LNCAP (cell line): ENCODE results near the gene FAM114A2.

Experiments
- TF ChIP-seq, protein P1 (sequence below): fragments of 450-650 bp; IDR thresholded peaks from 2 replicates; pipeline ENCODE4 v1.5.1; 2017; ENCODE audit warnings: mild to moderate bottlenecking

FAM114A2 gene

DNA sequence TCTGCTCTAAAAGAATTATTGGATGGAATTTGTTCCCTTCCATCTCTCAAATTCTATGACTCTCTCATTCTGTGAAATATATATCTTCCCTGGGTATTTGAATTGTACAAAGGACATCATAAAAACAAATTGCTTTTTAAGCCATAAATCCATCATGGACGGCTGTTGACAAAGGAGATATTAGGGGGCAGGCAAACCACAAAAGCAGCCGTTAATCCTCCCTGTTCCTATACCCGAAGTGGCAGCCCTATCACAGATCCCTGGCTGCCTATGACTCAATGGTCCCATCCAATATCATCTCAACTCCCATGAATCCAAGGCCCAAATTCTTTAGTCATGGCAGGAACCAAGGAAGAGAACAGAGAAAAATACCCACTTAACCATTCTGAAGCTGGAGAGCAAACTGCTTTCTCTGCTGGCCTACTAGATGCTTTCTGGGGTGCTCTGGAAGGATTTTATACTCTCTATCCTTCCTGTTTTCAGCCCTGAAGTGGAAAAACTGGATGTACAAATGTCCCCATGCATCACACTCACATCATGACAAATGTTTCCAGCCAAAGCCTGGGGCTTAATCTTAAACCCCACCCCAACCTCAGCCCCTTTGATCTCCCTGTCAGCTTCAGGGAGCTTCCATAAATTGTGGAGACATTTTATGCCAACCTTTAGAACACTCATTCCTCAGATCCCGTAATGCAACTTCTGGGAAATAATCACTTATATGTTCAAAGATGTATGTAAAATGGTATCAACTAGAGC, 59.5 kb downstream of the FAM114A2 start:
- TF ChIP-seq, protein P1, sequence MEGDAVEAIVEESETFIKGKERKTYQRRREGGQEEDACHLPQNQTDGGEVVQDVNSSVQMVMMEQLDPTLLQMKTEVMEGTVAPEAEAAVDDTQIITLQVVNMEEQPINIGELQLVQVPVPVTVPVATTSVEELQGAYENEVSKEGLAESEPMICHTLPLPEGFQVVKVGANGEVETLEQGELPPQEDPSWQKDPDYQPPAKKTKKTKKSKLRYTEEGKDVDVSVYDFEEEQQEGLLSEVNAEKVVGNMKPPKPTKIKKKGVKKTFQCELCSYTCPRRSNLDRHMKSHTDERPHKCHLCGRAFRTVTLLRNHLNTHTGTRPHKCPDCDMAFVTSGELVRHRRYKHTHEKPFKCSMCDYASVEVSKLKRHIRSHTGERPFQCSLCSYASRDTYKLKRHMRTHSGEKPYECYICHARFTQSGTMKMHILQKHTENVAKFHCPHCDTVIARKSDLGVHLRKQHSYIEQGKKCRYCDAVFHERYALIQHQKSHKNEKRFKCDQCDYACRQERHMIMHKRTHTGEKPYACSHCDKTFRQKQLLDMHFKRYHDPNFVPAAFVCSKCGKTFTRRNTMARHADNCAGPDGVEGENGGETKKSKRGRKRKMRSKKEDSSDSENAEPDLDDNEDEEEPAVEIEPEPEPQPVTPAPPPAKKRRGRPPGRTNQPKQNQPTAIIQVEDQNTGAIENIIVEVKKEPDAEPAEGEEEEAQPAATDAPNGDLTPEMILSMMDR: no peak

DNA sequence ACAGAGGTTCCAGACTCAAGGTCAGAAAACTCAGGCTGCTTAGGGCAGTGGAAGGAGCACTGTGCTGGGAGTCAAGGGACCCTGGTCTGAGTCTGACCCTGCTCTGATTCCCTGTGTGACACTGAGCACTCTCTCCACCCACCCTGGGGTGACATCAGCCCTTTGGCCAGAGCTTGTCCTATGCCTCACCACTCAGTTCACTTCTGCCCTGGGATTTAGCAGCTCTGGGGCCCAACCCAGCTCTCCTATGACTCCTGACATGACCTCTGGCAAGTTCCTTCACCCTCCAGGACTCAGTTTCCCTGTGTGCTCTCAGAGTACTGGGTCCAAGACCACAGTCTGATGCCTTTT, 63.9 kb downstream of the FAM114A2 start:
- TF ChIP-seq, protein P1: no peak

DNA sequence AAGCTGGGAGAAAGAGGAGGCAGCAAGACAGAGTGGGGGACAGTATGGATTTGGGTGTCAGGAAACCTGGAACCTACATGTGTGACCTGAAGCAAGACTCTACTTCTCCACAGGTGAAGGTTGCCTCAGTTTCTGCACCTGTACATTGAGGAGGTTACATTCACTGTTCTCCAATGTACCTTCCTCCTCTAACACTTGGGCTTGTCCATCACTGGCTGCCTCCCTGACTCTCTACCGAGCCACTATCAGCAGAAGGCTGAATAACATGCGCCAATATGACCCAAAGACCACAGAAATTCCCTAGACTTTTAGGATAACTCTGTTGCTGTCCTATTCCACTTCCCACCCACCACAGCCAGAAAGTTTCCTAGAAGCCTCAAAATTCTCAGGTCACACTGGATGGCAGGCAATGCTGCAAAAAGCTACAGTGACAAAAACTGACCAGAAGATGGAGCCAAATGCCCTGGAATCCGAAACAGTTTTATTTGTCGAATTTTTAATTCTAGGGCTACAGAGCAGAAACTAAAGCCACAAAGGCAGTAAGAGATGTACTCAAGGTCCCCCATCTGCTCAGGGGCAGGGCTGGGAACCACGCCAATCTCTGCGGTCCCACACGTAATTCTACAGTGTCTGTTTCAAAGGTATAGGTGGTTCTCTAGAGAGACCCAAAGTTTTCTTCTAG, 64.4 kb downstream of the FAM114A2 start:
- TF ChIP-seq, protein P1: peak; percentile 79

DNA sequence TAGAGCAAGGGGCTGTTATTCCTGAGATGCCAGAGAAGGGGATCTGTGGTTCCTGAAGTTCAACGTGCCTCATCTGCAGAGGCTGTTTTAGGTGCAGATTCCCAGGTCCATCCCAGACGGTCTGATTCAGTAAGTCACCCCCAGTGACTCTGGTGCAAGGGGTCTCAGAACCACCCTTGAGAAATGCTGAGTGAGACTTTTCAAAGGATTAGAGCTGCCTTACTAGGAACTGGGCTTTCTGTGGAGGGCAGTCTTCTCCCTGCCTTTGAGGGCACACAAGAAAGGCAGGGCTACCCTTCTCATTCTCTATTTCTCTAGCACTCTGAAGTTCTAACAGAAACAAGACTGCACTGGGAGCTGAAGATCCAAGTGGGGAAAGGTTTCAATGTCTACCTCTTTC, 66.5 kb downstream of the FAM114A2 start:
- TF ChIP-seq, protein P1: no peak

DNA sequence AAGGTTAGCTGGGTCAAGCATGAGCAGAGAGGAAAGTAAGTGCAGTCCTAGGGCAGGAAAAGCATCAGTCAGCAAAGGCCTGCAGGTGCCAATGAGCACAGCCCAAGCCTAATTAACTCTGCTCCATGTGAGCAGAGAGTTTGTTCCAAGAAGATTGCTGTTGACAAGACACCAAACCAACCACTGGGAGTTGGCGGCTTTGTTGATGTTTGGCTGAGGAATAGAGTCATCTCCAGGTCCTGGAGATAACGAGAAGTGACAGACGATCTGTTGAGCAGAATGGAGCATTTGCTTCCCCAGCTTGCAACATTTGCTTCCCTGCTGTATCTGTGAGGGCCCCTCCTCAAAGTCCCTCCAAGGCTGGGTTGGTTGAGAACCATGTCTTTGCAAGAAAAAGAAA, 68.2 kb downstream of the FAM114A2 start:
- TF ChIP-seq, protein P1: no peak

DNA sequence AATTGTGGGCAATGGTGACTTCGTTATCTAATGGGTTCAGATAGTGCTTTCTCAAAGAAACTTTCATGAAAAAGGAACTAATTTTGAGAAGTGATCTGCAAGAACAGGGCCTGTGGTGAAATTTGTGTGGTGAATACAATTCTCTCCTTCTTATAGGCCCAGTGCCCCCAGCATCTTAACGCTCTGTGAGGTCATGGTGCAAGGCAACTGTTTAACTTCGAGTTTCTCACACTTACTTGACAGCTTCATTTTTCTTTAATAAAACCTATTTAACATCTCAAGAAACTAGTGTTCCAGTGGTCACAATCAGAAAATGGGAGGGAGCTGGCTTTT, 69.2 kb downstream of the FAM114A2 start:
- TF ChIP-seq, protein P1: no peak

DNA sequence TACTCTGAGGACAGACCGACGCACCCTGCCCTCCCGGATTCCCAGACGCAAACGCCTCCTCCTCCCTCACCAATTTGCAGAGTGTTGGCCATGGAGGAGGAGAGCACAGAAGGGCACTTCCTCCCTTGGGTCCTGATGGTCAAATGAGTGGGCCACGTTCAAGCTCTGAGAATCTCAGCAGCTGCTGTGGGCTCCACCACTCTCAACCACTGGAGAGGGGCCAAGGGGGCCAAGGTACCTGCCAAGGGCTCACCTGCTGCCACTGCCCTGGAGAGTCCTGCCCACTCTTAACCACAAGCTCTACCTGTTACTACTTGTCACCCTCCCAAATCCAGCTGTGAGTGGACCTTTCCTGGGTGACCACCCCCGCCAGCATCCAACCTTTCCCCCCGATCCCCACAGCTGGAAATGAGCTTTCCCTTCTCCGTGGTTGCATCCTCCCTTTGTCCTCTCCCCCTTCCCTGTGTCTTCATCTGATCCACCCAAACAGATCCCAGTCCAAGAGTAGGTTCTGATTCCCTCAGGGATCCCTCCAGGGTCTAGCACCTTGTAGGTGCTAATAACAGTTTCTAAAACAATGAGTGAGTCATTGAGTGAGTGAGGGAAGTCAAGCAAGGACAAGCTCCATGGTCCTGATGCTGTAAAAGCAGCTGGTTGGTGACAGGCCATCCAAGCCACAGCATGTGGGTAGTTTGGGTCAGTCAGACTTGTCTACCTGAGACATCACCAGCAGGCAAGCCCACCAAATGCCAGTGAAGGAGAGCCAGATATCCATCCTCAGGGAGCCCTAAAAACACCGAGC, 69.7 kb downstream of the FAM114A2 start:
- TF ChIP-seq, protein P1: no peak
